ENCODE data around the gene AKR1A1.
"Not testable (repeated sequence)": the region's sequence is repeated elsewhere in the genome, so short reads cannot be mapped to it uniquely, and the experiment has no call there.

DNA sequence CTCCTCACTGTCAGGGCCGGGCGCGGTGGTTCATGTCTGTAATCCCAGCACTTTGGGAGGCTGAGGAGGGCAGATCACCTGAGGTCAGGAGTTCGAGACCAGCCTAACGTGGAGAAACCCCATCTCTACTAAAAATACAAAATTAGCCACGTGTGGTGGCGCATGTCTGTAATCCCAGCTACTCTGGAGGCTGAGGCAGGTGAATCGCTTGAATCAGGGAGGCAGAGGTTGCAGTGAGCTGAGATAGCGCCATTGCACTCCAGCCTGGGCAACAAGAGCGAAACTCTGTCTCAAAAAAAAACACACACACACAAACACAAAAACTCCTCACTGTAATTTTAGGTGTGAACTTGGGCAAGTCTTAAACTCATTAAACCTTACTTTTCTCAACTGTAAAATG is 26.7 kb upstream of the AKR1A1 start:
- TF ChIP-seq, protein P1, sequence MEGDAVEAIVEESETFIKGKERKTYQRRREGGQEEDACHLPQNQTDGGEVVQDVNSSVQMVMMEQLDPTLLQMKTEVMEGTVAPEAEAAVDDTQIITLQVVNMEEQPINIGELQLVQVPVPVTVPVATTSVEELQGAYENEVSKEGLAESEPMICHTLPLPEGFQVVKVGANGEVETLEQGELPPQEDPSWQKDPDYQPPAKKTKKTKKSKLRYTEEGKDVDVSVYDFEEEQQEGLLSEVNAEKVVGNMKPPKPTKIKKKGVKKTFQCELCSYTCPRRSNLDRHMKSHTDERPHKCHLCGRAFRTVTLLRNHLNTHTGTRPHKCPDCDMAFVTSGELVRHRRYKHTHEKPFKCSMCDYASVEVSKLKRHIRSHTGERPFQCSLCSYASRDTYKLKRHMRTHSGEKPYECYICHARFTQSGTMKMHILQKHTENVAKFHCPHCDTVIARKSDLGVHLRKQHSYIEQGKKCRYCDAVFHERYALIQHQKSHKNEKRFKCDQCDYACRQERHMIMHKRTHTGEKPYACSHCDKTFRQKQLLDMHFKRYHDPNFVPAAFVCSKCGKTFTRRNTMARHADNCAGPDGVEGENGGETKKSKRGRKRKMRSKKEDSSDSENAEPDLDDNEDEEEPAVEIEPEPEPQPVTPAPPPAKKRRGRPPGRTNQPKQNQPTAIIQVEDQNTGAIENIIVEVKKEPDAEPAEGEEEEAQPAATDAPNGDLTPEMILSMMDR (conservative IDR thresholded peaks at IDR 0.05), result not testable (repeated sequence)
- TF ChIP-seq ZFX (IDR thresholded peaks at IDR 0.05), result not testable (repeated sequence)
